Smooth muscle cell (in vitro differentiated cells): Measurements from ENCODE around the gene UBE3D. TPM values are rescaled to one million over a fixed set of nuclear protein-coding genes. Genes with fewer than 3 reads are reported as not detected.

Source experiments
- DNase-seq: peaks from one replicate; lab custom pipeline; 2025; ENCODE audit not compliant: unreplicated experiment; lab: John Stamatoyannopoulos, UW
- H2AFZ ChIP-seq: fragments of 200-600 bp; sonication (generic); 2 replicates; pipeline ENCODE4 v1.6.0; 2016; ENCODE audit warnings: antibody characterized with exemption, low read depth, mild to moderate bottlenecking
- H3F3A ChIP-seq: fragments of 200-600 bp; sonication (generic); 2 replicates; pipeline ENCODE4 v1.6.0; 2017; ENCODE audit warnings: antibody characterized with exemption, low read depth
- H3K27ac ChIP-seq: fragments of 200-600 bp; sonication (generic); 2 replicates; pipeline ENCODE4 v1.5.1; 2016; ENCODE audit warnings: low read depth, mild to moderate bottlenecking
- H3K27me3 ChIP-seq: fragments of 200-600 bp; sonication (generic); 2 replicates; pipeline ENCODE4 v1.6.1; 2016; ENCODE audit warnings: low read depth, mild to moderate bottlenecking
- H3K36me3 ChIP-seq: fragments of 200-600 bp; sonication (generic); 2 replicates; pipeline ENCODE4 v1.5.1; 2016; ENCODE audit warnings: low read depth
- H3K4me1 ChIP-seq: fragments of 200-600 bp; sonication (generic); 2 replicates; pipeline ENCODE4 v1.5.1; 2016; ENCODE audit warnings: low read depth
- H3K4me2 ChIP-seq: fragments of 200-600 bp; sonication (generic); 2 replicates; pipeline ENCODE4 v1.6.0; 2016; ENCODE audit warnings: mild to moderate bottlenecking
- H3K4me3 ChIP-seq: fragments of 200-600 bp; sonication (generic); 2 replicates; pipeline ENCODE4 v1.5.1; 2016; ENCODE audit warnings: mild to moderate bottlenecking
- H3K79me2 ChIP-seq: fragments of 200-600 bp; sonication (generic); 2 replicates; pipeline ENCODE4 v1.6.0; 2016; ENCODE audit warnings: low read depth, mild to moderate bottlenecking
- H3K9ac ChIP-seq: fragments of 200-600 bp; sonication (generic); 2 replicates; pipeline ENCODE4 v1.6.0; 2016; ENCODE audit warnings: low read depth
- H3K9me3 ChIP-seq: fragments of 200-600 bp; sonication (generic); replicated peaks from 2 replicates; pipeline ENCODE4 v1.5.1; 2016; ENCODE audit warnings: low read depth
- H4K20me1 ChIP-seq: fragments of 200-600 bp; sonication (generic); 2 replicates; pipeline ENCODE4 v1.6.0; 2016; ENCODE audit warnings: low read depth
- WGBS: methylation state at CpG from one replicate; pipeline ENCODE4 v1.1.7; 2016; ENCODE audit warnings: low lambda C conversion rate; 5-methylcytosine and 5-hydroxymethylcytosine counted together
- polyA plus RNA-seq: library from polyadenylated mRNA; unstranded; fragments of >200 nt; fragmentation: Nextera tagmentation; extraction: Ambion mirVana; gene quantifications from 2 replicates; pipeline ENCODE4 v1.2.1, GENCODE V29; 2016
- total RNA-seq: library from RNA; depleted of rRNA; stranded (reverse); fragments of >200 nt; gene quantifications from 2 replicates; pipeline ENCODE4 v1.2.3, GENCODE V29; 2014
- TF ChIP-seq, protein P1 (sequence below): fragments of 200-600 bp; sonication (generic); IDR thresholded peaks from 2 replicates; pipeline ENCODE4 v1.5.1; 2017; ENCODE audit warnings: borderline replicate concordance, mild to moderate bottlenecking, antibody characterized with exemption; ENCODE audit not compliant: insufficient read depth, poor library complexity, severe bottlenecking

The UBE3D gene, protein sequence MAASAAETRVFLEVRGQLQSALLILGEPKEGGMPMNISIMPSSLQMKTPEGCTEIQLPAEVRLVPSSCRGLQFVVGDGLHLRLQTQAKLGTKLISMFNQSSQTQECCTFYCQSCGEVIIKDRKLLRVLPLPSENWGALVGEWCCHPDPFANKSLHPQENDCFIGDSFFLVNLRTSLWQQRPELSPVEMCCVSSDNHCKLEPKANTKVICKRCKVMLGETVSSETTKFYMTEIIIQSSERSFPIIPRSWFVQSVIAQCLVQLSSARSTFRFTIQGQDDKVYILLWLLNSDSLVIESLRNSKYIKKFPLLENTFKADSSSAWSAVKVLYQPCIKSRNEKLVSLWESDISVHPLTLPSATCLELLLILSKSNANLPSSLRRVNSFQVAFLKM
- total RNA-seq (6.1 and 7.5 TPM in 2 replicates), polyA plus RNA-seq (2.1 and 3.9 TPM in 2 replicates)

DNA sequence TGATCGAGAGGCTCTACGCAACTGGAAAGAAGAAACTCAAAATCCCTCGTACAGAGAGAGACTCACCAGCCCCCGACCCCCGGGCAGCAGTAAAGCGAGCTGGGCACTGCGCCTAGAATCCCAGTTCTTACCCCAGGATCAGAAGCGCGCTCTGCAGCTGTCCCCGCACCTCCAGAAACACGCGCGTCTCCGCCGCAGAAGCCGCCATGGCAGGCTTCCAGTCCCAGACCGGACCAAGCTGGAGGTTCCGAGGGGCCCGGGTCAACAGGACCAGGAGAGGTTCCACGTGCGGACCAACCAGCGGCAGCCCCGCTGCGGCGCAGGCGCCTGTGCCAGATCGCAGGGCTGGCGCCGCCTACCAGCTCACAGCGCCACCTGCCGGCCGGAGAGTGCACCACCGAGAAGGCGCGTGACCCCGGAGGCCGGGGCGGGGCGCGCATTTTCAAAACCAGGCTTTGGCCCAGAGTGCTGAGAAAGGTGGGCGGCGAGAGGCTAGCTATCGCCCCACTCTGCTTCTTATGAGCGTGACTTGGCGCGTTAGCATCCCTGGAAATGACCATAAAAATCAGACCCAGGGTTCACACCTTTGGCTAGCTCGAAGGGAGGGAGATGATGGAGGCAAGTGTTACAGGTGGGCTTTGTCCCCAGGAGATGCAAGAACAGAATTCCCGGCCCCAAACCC, at the start of gene UBE3D:
UBE3D (minus strand) TSS at position 331 of the 682 bp plus-strand sequence; CDS start at position 208, 123 bp downstream.
- H3K79me2 ChIP-seq, result peaks cover 24% of the 10 kb centered on the region
- no peaks in the 10 kb centered on the region for H3K9me3 ChIP-seq
- peak within 1 kb of the TSS; percentile 57 for H3K9ac ChIP-seq
- H3K27me3 ChIP-seq, result no peaks in the 10 kb centered on the region
- peak within 1 kb of the TSS; percentile 98 for H2AFZ ChIP-seq
- WGBS, result 4% methylated on average over 48 of the region's 48 CpGs
- no peaks in the 10 kb centered on the region for H4K20me1 ChIP-seq
- H3F3A ChIP-seq, result no peaks in the 10 kb centered on the region
- H3K27ac ChIP-seq, result no peak within 1 kb of the TSS
- TF ChIP-seq, protein P1, sequence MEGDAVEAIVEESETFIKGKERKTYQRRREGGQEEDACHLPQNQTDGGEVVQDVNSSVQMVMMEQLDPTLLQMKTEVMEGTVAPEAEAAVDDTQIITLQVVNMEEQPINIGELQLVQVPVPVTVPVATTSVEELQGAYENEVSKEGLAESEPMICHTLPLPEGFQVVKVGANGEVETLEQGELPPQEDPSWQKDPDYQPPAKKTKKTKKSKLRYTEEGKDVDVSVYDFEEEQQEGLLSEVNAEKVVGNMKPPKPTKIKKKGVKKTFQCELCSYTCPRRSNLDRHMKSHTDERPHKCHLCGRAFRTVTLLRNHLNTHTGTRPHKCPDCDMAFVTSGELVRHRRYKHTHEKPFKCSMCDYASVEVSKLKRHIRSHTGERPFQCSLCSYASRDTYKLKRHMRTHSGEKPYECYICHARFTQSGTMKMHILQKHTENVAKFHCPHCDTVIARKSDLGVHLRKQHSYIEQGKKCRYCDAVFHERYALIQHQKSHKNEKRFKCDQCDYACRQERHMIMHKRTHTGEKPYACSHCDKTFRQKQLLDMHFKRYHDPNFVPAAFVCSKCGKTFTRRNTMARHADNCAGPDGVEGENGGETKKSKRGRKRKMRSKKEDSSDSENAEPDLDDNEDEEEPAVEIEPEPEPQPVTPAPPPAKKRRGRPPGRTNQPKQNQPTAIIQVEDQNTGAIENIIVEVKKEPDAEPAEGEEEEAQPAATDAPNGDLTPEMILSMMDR, result peak; percentile 99
- H3K4me1 ChIP-seq, result peaks cover 36% of the 10 kb centered on the region
- peak within 1 kb of the TSS; percentile 76 for H3K4me3 ChIP-seq
- peak; percentile 78 for DNase-seq
- peak within 1 kb of the TSS; percentile 89 for H3K4me2 ChIP-seq
- no peaks in the 10 kb centered on the region for H3K36me3 ChIP-seq

DNA sequence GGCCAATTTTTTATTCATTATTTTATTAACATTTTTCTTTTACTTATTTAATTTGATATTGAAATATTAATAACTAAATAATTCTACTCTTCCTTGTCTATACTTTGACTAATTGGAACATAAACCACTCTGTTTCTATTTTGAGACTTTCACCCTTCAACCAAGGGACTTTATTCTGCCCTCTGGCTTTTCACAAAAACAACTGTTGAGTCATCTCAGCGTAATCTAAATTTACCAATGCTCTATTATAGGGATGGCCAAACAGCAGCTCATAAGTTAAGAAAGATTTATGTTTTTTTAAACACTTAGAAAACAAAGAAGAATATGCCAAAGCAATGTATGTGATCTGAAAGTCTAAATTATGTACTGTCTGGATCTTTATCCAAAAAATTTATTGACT, 48.5 kb upstream of the UBE3D start:
- H3K9ac ChIP-seq, result no peak overlapping the region
- no peaks in the 10 kb centered on the region for H3K36me3 ChIP-seq
- TF ChIP-seq, protein P1, result no peak
- no peak overlapping the region for H3K4me2 ChIP-seq
- WGBS, result 48% methylated on average over 1 of the region's 1 CpG
- H3K9me3 ChIP-seq, result no peaks in the 10 kb centered on the region
- no peaks in the 10 kb centered on the region for H4K20me1 ChIP-seq
- no peaks in the 10 kb centered on the region for H3K27me3 ChIP-seq
- no peak for DNase-seq
- H3K79me2 ChIP-seq, result no peaks in the 10 kb centered on the region
- H3K27ac ChIP-seq, result no peak overlapping the region
- no peak overlapping the region for H3K4me3 ChIP-seq
- H3F3A ChIP-seq, result no peaks in the 10 kb centered on the region
- H2AFZ ChIP-seq, result no peak overlapping the region
- H3K4me1 ChIP-seq, result no peaks in the 10 kb centered on the region

DNA sequence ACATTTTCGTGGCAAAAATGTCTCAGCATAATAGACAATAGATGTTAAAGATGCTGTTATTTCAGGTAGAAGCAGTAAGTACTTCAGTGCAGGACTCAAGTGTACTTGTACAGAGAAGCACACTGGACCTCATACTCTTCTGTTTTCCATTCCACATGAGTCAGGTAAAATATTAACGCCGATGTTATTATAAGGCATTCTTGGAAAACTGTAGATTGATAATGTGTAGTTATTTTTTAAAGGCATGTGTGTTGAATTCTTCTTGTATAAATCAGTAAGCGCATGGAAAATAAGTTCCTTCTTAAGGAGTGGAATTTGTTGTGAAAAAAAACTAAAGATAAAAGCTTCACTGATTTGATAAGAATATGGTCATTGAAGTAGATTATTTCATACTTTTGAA, 47.6 kb upstream of the UBE3D start:
- no peaks in the 10 kb centered on the region for H3K4me1 ChIP-seq
- DNase-seq, result no peak

More for the DNA sequence above, 47.6 kb upstream of the UBE3D start:
- Histone ChIP-seq H3K27ac (no peak overlapping the region), H3F3A (no peaks in the 10 kb centered on the region), H3K4me2 (no peak overlapping the region), H3K79me2 (no peaks in the 10 kb centered on the region), H4K20me1 (no peaks in the 10 kb centered on the region), H2AFZ (no peak overlapping the region), H3K27me3 (no peaks in the 10 kb centered on the region), H3K9me3 (no peaks in the 10 kb centered on the region), H3K4me3 (no peak overlapping the region), H3K36me3 (no peaks in the 10 kb centered on the region), H3K9ac (no peak overlapping the region)
- TF ChIP-seq, protein P1, result no peak
- 70% methylated on average over 4 of the region's 4 CpGs for WGBS
